Small intestine (tissue), 7 donors: ENCODE measurements around the gene CARTPT. TPM values are rescaled to one million over a fixed set of nuclear protein-coding genes. Genes with fewer than 3 reads are reported as not detected.

Experiments used
- DNase-seq, 2 donors: peaks; one replicate each; pipeline versions ENCODE4 v3.0.0 to v3.0.0-alpha.2; 2013
- FAIRE-seq: peaks from 2 replicates; lab custom pipeline; 2012; peaks lifted over from hg19 to GRCh38; lab: Jason Lieb, UNC
- H3K27ac ChIP-seq, 3 donors: one replicate each; pipeline ENCODE4 v1.5.1; 2013; ENCODE audit warnings: low read length in 2 of 3, mild to moderate bottlenecking in 2 of 3, control low read depth in 1 of 3, inconsistent platforms in 1 of 3, low read depth in 1 of 3, moderate library complexity in 1 of 3
- H3K27me3 ChIP-seq, 3 donors: one replicate each; pipeline ENCODE4 v1.6.1; 2013; ENCODE audit warnings: low read length in 3 of 3, inconsistent platforms in 1 of 3; ENCODE audit not compliant: control insufficient read depth in 3 of 3, insufficient read depth in 3 of 3
- H3K36me3 ChIP-seq, 3 donors: one replicate each; pipeline ENCODE4 v1.6.1; 2013; ENCODE audit warnings: low read length in 3 of 3, inconsistent platforms in 1 of 3, low read depth in 1 of 3, mild to moderate bottlenecking in 1 of 3, moderate library complexity in 1 of 3; ENCODE audit not compliant: control insufficient read depth in 3 of 3, insufficient read depth in 2 of 3
- H3K4me1 ChIP-seq, 3 donors: one replicate each; pipeline ENCODE4 v1.6.1; 2013; ENCODE audit warnings: low read length in 2 of 3, inconsistent platforms in 1 of 3, low read depth in 1 of 3, mild to moderate bottlenecking in 1 of 3, moderate library complexity in 1 of 3; ENCODE audit not compliant: control insufficient read depth in 3 of 3, insufficient read depth in 2 of 3
- H3K4me3 ChIP-seq, 3 donors: one replicate each; pipeline ENCODE4 v1.5.1; 2013; ENCODE audit warnings: low read length in 3 of 3, control low read depth in 1 of 3, inconsistent platforms in 1 of 3, low read depth in 1 of 3, mild to moderate bottlenecking in 1 of 3, moderate library complexity in 1 of 3
- H3K9me3 ChIP-seq, 2 donors: one replicate each; pipeline ENCODE4 v1.6.1; 2013; ENCODE audit warnings: low read depth in 1 of 2, low read length in 1 of 2; ENCODE audit not compliant: control insufficient read depth in 2 of 2, insufficient read depth in 1 of 2
- WGBS, 3 donors: extraction: QIAGEN DNeasy Blood & Tissue Kit; methylation state at CpG; one replicate each; pipeline ENCODE4 v1.1.7; 2013; 5-methylcytosine and 5-hydroxymethylcytosine counted together
- polyA plus RNA-seq, 4 donors: library from polyadenylated mRNA; stranded (reverse) in 3 of 4; unstranded in 1 of 4; fragments of 200-250 nt in 3 of 4; fragments of 120-200 nt in 1 of 4; gene quantifications; one replicate each; pipeline versions ENCODE4 v1.2.1 to v1.2.3, GENCODE V29; 2013
- donor health status: healthy with polysubstance abuse.
- donor health status: control.
- donor health status: control.
- donor health status: Bipolar disorder and iron deficiency.
- donor health status: healthy.

CARTPT gene
- polyA plus RNA-seq, 4 donors, result 0.53 to 1.4 TPM; not detected in 2

DNA sequence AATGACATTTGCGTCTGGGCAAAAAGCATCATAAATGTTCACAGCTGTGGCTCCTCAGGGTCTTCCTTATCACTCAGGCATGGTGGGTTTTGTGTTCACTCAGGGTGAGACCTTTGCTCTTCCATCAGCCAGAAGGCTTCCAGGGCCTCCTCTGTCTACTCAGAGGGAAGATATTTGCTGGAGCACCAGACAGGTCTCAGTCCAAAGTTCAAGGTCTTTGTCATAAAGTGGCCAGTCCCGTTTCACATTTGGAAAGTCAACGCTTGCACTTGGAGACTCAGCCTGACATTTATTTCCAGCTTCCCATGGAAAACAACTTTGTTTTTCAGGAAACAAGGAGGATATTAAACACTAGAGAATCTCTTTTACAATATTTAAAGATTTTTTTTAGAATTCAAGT, 12.2 kb upstream of the CARTPT start:
- peak; percentile 53 to 67 for DNase-seq
- Histone ChIP-seq H3K4me1 (no peaks in the 10 kb centered on the region), H3K27ac (no peak overlapping the region), H3K4me3 (no peak overlapping the region), H3K36me3 (no peaks in the 10 kb centered on the region), H3K9me3 (no peaks in the 10 kb centered on the region), H3K27me3 (peaks cover 0 to 5% (median 0%) of the 10 kb centered on the region in 3 donors)
- no peak for FAIRE-seq
- WGBS, 3 donors, result 34 to 63% (median 45%) methylated on average over 3 of the region's 3 CpGs

DNA sequence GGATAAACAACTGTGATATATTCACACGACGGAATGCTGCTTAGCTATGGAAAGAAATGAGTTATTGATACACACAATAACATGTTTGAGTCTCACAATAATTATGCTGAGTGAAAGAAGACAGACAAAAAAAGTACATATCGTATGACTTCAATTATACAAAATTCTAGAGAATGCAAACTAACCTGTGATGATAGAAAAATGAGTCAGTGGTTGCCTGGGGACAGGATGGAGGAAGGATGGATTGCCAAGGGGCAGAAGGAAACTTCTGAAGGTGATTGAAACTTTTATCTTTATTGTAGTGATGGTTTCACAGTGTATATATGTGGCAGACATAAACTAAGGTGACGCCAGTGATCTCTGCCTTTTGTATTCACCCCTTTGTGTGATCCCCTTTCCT, 7.5 kb upstream of the CARTPT start:
- WGBS, 3 donors, result 65 to 77% (median 71%) methylated on average over 4 of the region's 4 CpGs
- no peak for DNase-seq
- Histone ChIP-seq H3K9me3 (no peaks in the 10 kb centered on the region), H3K27ac (no peak overlapping the region), H3K4me1 (no peaks in the 10 kb centered on the region), H3K4me3 (no peak overlapping the region), H3K27me3 (peaks cover 0 to 11% (median 0%) of the 10 kb centered on the region in 3 donors), H3K36me3 (no peaks in the 10 kb centered on the region)
- no peak for FAIRE-seq

DNA sequence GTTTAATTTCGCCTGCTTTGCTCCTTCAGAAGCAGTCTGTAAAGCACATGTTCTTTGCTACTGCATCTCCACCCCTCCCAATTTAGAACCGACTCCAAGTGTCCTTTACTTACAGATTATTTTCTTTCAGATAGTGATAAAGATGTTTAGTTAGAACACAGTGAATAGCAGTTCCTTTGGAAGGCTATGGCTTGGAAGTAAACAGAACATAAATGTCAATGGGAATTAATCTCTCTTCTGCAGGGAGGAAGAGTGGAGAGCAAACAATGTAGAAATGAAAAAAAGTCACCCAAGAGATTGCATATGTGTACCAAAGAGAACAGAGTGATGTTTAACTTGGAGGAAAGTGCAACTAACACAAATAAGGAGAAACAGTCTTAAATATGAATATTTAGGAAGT, 4.2 kb upstream of the CARTPT start:
- FAIRE-seq (no peak), DNase-seq (peak in 1 of 2 donors; percentile 13)
- Histone ChIP-seq H3K36me3 (no peaks in the 10 kb centered on the region), H3K4me1 (no peaks in the 10 kb centered on the region), H3K4me3 (no peak overlapping the region), H3K27me3 (peaks cover 0 to 29% (median 12%) of the 10 kb centered on the region in 3 donors), H3K9me3 (peaks cover 0 to 7% of the 10 kb centered on the region in 2 donors), H3K27ac (no peak overlapping the region)
- 11 to 27% (median 17%) methylated on average over 2 of the region's 2 CpGs for WGBS, 3 donors

DNA sequence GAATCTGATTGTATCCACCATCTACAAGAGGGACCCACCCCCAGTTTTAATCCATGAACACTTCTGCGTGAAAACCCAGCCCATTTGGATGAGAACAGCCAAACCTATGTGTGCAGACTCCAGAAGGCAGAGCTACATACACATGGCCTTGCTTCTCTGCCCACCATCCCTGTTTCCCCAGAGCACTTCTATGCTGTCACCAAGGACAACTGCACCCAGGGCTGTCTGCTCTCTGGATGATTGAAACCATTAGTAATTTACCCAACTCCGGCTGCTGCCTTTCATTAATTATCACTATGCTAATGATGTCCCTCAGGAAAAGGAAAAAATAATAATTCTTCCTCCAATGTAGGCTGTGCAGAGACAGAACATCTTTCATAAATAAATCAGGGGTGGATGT, 8.9 kb downstream of the CARTPT start:
- FAIRE-seq, result no peak

DNA sequence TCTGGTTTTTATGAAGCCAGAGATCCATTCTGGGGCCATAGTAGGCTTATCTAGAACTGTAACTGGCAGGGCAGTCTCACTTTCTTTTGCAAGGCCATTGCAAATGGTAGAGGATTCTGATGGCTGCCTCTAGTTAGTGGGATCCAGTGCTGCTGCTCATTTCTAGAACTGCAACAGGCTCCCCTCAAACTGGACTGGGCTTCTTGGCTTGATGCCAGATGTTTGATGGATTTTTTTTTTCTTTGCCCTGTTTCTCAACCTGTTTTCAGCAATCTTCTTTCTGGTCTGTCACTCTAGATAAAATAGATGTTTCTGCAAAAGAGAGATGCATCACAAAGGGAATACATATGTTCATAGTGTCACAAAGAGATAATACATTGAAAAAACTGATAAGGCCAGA, 11.9 kb downstream of the CARTPT start:
- no peak overlapping the region for H3K27ac ChIP-seq
- no peak for DNase-seq
- H3K4me3 ChIP-seq, result no peak overlapping the region
- no peaks in the 10 kb centered on the region for H3K9me3 ChIP-seq
- FAIRE-seq, result no peak
- no peaks in the 10 kb centered on the region for H3K4me1 ChIP-seq
- H3K36me3 ChIP-seq, result no peaks in the 10 kb centered on the region
- H3K27me3 ChIP-seq, result peaks cover 0 to 1% (median 0%) of the 10 kb centered on the region in 3 donors

More for the DNA sequence above, 8.9 kb downstream of the CARTPT start:
- no peak overlapping the region for H3K4me3 ChIP-seq
- 83 to 85% (median 85%) methylated on average over 2 of the region's 2 CpGs for WGBS, 3 donors
- H3K27ac ChIP-seq, result no peak overlapping the region
- H3K27me3 ChIP-seq, result peaks cover 0 to 4% (median 0%) of the 10 kb centered on the region in 3 donors
- no peaks in the 10 kb centered on the region for H3K36me3 ChIP-seq
- DNase-seq, result no peak
- no peaks in the 10 kb centered on the region for H3K9me3 ChIP-seq
- H3K4me1 ChIP-seq, result no peaks in the 10 kb centered on the region

DNA sequence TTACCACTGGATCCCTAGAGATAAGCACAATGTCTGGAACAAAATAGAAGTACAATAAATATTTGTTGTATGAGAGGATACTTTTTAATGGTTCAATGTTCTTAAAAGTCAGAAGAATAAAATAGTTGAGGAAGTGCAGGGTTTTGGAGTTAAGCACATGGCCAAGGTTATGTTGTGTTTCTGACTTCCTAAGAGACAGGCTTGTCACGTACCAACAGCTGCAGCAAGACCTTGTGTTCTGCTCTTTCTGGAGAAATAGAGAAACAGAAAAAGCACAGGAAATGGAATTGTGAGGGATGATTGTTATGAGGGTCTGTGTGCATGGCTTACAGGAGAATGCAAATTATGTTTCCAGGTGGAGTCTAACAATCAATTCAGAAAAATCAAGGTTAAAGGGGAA, 12.9 kb downstream of the CARTPT start:
- Histone ChIP-seq H3K4me1 (no peaks in the 10 kb centered on the region), H3K36me3 (no peaks in the 10 kb centered on the region), H3K27me3 (peaks cover 0 to 1% (median 0%) of the 10 kb centered on the region in 3 donors), H3K4me3 (no peak overlapping the region), H3K9me3 (no peaks in the 10 kb centered on the region), H3K27ac (no peak overlapping the region)
- DNase-seq (no peak), FAIRE-seq (no peak)
- WGBS, 3 donors, result 34 to 79% (median 67%) methylated on average over 1 of the region's 1 CpG

DNA sequence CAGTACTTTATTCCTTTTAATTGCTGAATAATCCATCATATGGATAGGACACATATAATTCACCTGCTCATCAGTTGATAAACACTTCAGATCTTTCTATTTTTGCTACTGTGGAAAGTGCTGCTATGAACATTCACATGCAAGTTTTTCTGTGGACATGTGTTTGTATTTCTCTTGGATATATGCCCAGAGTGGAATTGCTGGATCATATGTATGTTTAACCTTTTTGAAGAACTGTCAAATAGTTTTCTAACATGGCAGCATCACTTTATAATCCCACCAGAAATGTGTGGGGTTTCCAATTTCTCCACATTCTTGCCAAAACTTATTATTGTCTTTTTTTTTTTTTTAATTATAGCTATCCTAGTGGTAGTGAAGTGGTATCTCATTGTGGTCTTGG, 15.1 kb downstream of the CARTPT start:
- H3K36me3 ChIP-seq, result no peaks in the 10 kb centered on the region

DNA sequence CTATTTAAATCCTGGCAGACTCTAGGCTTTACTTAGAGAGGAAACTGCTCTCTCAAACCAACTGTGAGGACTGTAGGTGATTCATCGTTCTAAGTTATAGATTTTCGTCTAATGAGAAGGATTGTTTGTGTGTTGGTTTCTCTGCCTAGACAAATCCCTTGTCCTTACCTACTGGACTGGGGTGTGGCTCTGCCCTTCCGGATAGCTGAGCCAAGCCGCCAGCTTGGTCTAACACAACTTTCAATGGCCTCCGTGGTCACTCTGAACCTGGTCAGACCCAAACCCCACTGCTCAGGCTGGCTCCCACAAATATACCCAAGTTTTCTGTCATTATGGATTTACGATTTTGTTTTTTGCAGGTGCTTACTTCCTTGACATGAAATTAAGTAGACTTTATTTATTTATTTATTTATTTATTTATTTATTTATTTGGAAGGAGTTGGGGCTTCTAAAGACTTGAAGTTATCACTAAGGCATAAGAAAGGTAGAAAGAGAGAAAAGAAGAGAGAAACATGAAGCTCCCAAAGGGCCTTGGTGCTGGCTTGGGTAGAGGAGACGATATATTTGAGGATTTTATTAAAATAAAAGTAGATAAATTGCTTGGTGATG, 19.0 kb downstream of the CARTPT start:
- no peak for DNase-seq
- H3K4me1 ChIP-seq, result peaks cover 0 to under 1% (median 0%) of the 10 kb centered on the region in 3 donors
- H3K27me3 ChIP-seq, result no peaks in the 10 kb centered on the region
- H3K4me3 ChIP-seq, result no peak overlapping the region
- no peak overlapping the region for H3K27ac ChIP-seq
- no peaks in the 10 kb centered on the region for H3K36me3 ChIP-seq
- peaks cover 0 to 3% of the 10 kb centered on the region in 2 donors for H3K9me3 ChIP-seq
- FAIRE-seq, result no peak
- 87 to 90% (median 87%) methylated on average over 7 of the region's 7 CpGs for WGBS, 3 donors

More for the DNA sequence above, 15.1 kb downstream of the CARTPT start:
- Histone ChIP-seq H3K4me3 (no peak overlapping the region), H3K4me1 (no peaks in the 10 kb centered on the region), H3K9me3 (no peaks in the 10 kb centered on the region), H3K27ac (no peak overlapping the region), H3K27me3 (no peaks in the 10 kb centered on the region)
- no peak for FAIRE-seq
- DNase-seq, result no peak
